Measurements from ENCODE around the gene CAPN3. TPM values are rescaled to one million over a fixed set of nuclear protein-coding genes. Genes with fewer than 3 reads are reported as not detected.
"Not testable (repeated sequence)": the region's sequence is repeated elsewhere in the genome, so short reads cannot be mapped to it uniquely, and the experiment has no call there.

The CAPN3 gene
- 10.6 and 12.3 TPM in 2 replicates for total RNA-seq (ENCODE audit: low replicate concordance)
- long read RNA-seq, partial matches to known transcripts, result 0 of 4 reads
- long read RNA-seq, other reads (novel, unspliced or antisense), result 3 of 4 reads

DNA sequence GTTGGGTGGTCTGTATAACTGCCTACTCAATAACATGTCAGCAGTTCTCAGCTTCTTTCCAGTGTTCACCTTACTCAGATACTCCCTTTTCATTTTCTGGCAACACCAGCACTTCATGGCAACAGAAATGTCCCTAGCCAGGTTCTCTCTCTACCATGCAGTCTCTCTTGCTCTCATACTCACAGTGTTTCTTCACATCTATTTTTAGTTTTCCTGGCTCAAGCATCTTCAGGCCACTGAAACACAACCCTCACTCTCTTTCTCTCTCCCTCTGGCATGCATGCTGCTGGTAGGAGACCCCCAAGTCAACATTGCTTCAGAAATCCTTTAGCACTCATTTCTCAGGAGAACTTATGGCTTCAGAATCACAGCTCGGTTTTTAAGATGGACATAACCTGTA is at the start of gene CAPN3:
Gene CAPN3, plus strand, starts transcription at position 253 of the 400 bp plus-strand sequence. CDS start 305 bp downstream, outside the sequence.
- Mint-ChIP-seq H3K27ac (no peak within 1 kb of the TSS), H3K27me3 (no peaks in the 10 kb centered on the region), H3K4me1 (ENCODE audit: unreplicated experiment) (no peaks in the 10 kb centered on the region), H3K9me3 (no peaks in the 10 kb centered on the region), H3K36me3 (no peaks in the 10 kb centered on the region), H3K4me3 (no peak within 1 kb of the TSS)
- no peak for DNase-seq (ENCODE audit: extremely low spot score, unreplicated experiment)
- TF ChIP-seq, protein P1, sequence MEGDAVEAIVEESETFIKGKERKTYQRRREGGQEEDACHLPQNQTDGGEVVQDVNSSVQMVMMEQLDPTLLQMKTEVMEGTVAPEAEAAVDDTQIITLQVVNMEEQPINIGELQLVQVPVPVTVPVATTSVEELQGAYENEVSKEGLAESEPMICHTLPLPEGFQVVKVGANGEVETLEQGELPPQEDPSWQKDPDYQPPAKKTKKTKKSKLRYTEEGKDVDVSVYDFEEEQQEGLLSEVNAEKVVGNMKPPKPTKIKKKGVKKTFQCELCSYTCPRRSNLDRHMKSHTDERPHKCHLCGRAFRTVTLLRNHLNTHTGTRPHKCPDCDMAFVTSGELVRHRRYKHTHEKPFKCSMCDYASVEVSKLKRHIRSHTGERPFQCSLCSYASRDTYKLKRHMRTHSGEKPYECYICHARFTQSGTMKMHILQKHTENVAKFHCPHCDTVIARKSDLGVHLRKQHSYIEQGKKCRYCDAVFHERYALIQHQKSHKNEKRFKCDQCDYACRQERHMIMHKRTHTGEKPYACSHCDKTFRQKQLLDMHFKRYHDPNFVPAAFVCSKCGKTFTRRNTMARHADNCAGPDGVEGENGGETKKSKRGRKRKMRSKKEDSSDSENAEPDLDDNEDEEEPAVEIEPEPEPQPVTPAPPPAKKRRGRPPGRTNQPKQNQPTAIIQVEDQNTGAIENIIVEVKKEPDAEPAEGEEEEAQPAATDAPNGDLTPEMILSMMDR (conservative IDR thresholded peaks at IDR 0.05), result no peak

DNA sequence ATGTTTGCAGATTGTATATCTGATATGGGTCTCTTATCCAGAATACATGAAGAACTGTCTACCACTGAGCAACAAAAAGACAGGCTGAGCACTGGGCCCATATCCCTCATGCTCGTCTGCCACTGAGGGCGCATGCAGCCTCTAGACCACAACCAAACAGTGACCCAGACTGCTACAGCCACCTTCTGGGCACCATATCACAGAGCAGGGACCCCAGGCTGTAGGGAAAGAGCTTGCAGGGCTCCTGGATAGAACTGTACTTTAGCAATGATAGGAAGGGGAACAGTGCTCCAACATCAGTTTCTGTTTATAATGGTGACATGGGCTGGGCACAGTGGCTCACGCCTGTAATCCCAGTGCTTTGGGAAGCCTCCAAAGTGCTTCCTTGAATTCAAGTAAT is 45.8 kb upstream of the CAPN3 start:
- Mint-ChIP-seq H3K4me1 (ENCODE audit: unreplicated experiment) (no peaks in the 10 kb centered on the region), H3K9me3 (no peaks in the 10 kb centered on the region), H3K27ac (no peak overlapping the region), H3K4me3 (no peak overlapping the region), H3K27me3 (no peaks in the 10 kb centered on the region), H3K36me3 (peaks cover 20% of the 10 kb centered on the region)
- TF ChIP-seq, protein P1 (conservative IDR thresholded peaks at IDR 0.05), result no peak
- no peak for DNase-seq (ENCODE audit: extremely low spot score, unreplicated experiment)

DNA sequence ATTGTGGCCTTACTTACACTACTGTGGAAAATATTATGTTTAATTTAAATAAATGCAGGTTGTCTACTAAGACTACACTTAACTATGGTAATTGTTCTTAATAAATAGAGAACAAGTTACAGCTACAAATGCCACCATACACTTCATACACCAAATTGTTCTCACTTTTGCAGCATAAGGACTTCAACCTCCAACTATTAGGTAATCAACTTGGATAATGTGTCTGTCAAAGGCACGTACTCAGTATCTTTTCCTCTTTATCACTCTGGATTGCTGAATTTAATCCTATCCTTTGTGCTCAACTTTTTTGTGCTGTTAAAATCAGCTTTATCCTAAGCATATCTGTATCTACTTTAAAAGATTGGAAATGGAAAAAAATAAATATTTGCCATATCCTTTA is 44.5 kb upstream of the CAPN3 start:
- Mint-ChIP-seq H3K4me3 (no peak overlapping the region), H3K27me3 (no peaks in the 10 kb centered on the region), H3K27ac (no peak overlapping the region), H3K4me1 (ENCODE audit: unreplicated experiment) (no peaks in the 10 kb centered on the region), H3K9me3 (no peaks in the 10 kb centered on the region), H3K36me3 (peaks cover 19% of the 10 kb centered on the region)
- no peak for DNase-seq (ENCODE audit: extremely low spot score, unreplicated experiment)
- TF ChIP-seq, protein P1 (conservative IDR thresholded peaks at IDR 0.05), result no peak

DNA sequence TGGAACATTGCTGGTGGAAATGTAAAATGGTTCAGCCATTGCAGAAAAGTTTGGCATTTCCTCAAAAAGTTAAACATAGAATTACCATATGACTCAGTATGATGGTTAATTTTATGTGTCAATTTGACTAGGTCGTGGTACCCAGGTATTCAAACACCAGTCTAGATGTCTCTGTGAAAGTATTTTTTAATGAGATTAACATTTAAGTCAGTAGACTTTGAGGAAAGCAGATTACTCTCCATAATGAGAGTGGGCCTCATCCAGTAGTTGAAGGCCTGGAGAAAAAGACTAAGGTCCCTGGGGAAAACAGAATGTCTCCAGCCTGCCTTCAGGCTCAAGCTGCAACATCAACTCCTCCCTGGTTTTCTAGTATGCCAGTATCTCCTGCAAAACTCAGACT is 43.8 kb upstream of the CAPN3 start:
- no peaks in the 10 kb centered on the region for H3K9me3 Mint-ChIP-seq
- H3K4me3 Mint-ChIP-seq, result no peak overlapping the region
- H3K27ac Mint-ChIP-seq, result no peak overlapping the region
- H3K36me3 Mint-ChIP-seq, result peaks cover 14% of the 10 kb centered on the region
- H3K4me1 Mint-ChIP-seq (ENCODE audit: unreplicated experiment), result no peaks in the 10 kb centered on the region
- TF ChIP-seq, protein P1 (conservative IDR thresholded peaks at IDR 0.05), result no peak
- DNase-seq (ENCODE audit: extremely low spot score, unreplicated experiment), result no peak
- no peaks in the 10 kb centered on the region for H3K27me3 Mint-ChIP-seq

DNA sequence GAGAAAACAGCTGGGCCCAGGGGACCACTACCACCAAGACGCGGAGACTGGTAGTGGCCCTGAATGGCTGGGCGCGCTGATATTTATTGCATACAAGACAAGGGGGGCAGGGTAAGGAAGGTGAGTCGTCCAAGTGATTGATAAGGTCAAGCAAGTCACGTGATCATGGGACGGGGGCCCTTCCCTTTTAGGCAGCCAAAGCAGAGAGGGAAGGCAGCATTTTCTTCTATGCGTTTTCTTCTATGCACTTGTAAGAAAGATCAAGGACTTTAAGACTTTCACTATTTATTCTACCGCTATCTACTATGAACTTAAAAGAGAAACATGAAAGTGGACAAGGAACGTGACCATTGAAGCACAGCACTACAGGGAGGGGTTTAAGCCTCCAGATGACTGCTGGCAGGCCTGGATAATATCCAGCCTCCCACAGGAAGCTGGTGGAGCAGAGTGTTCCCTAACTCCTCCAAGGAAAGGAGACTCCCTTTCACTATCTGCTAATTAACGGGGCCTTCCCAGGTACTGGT is 43.0 kb upstream of the CAPN3 start:
- not testable (repeated sequence) for H3K9me3 Mint-ChIP-seq; DNase-seq (ENCODE audit: extremely low spot score, unreplicated experiment); H3K27me3 Mint-ChIP-seq; H3K4me1 Mint-ChIP-seq (ENCODE audit: unreplicated experiment); H3K4me3 Mint-ChIP-seq; H3K27ac Mint-ChIP-seq
- peaks cover 12% of the 10 kb centered on the region for H3K36me3 Mint-ChIP-seq

DNA sequence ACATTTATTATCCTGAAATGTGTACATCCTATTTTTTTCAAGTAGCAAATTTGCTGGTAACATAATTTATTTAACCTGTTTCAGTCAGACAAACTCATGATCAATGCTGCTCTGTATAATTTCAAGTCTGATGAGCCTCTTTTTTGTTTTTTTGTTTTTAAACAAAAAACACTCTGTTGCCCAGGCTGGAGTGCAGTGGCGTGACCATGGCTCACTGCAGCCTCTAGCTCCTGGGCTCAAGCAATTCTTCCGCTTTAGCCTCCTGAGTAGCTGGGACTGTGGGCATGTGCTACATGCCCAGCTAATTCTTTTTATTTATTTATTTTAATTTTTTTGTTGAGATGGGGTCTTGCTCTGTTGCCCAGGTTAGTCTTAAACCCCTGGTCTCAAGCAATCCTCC is 40.1 kb upstream of the CAPN3 start:
- no peaks in the 10 kb centered on the region for H3K4me1 Mint-ChIP-seq (ENCODE audit: unreplicated experiment)
- no peak overlapping the region for H3K27ac Mint-ChIP-seq
- no peaks in the 10 kb centered on the region for H3K27me3 Mint-ChIP-seq
- TF ChIP-seq, protein P1 (conservative IDR thresholded peaks at IDR 0.05), result no peak
- no peaks in the 10 kb centered on the region for H3K9me3 Mint-ChIP-seq
- no peak overlapping the region for H3K4me3 Mint-ChIP-seq
- H3K36me3 Mint-ChIP-seq, result peaks cover 10% of the 10 kb centered on the region
- no peak for DNase-seq (ENCODE audit: extremely low spot score, unreplicated experiment)
